Measurements from ENCODE around the gene APOD. TPM values are rescaled to one million over a fixed set of nuclear protein-coding genes. Genes with fewer than 3 reads are reported as not detected.

Gene APOD
- total RNA-seq, 1 experiment from 2014 or later = not detected

GRCh38 chr3:195531683-195532082 is 52.1 kb downstream of the APOD start:
- Histone ChIP-seq H3K9ac (ENCODE audit: extremely low read depth, insufficient read length, low read length) (no peak overlapping the region), H3K14ac (ENCODE audit: insufficient read depth, low read length) (no peak overlapping the region), H2BK120ac (ENCODE audit: low read depth, low read length, poor library complexity, severe bottlenecking) (no peak overlapping the region), H2AFZ (ENCODE audit: low read length) (no peak overlapping the region), H2BK5ac (ENCODE audit: insufficient read length, low read length) (no peak overlapping the region), H4K5ac (ENCODE audit: insufficient read length, low read depth, low read length) (no peak overlapping the region), H3K4me2 (ENCODE audit: insufficient read depth, insufficient read length, low read length) (no peak overlapping the region), H2BK12ac (ENCODE audit: insufficient read length, low read depth, low read length) (no peak overlapping the region), H4K20me1 (ENCODE audit: control insufficient read depth, insufficient read depth, insufficient read length) (no peaks in the 10 kb centered on the region), H3K79me1 (ENCODE audit: insufficient read depth, low read depth, low read length, poor library complexity, severe bottlenecking) (no peaks in the 10 kb centered on the region), H3K23ac (ENCODE audit: insufficient read length, low read depth, low read length) (no peak overlapping the region), H3K56ac (ENCODE audit: insufficient read length, low read depth, low read length) (no peak overlapping the region), H3K27ac (ENCODE audit: insufficient read length, low read depth, low read length) (no peak overlapping the region), H3K9me3 (ENCODE audit: control insufficient read depth, low read depth, low read length) (no peaks in the 10 kb centered on the region), H3K79me2 (ENCODE audit: insufficient read depth, low read length) (no peaks in the 10 kb centered on the region; the same call in 1 of the 2 replicates), H4K8ac (replicated peaks; ENCODE audit: insufficient read length, low read depth, low read length) (no peak overlapping the region), H3K4me1 (ENCODE audit: insufficient read depth, low read length) (no peaks in the 10 kb centered on the region), H2BK20ac (ENCODE audit: low read depth, low read length, poor library complexity, severe bottlenecking) (no peak overlapping the region), H3K18ac (ENCODE audit: insufficient read length, low read depth, low read length) (no peak overlapping the region), H4K91ac (ENCODE audit: insufficient read length, low read depth, low read length) (no peak overlapping the region), H2BK15ac (ENCODE audit: low read depth, low read length) (no peak overlapping the region), H2AK5ac (ENCODE audit: insufficient read length, low read length) (no peak overlapping the region), H3K27me3 (ENCODE audit: insufficient read depth, low read length) (no peaks in the 10 kb centered on the region), H3T11ph (ENCODE audit: low read length) (no peak overlapping the region), H3K23me2 (ENCODE audit: insufficient read length, low read depth, low read length, poor library complexity, severe bottlenecking) (no peaks in the 10 kb centered on the region), H3K4ac (ENCODE audit: low read depth, low read length) (no peak overlapping the region)
- no peak overlapping the region for H3K4me3 Mint-ChIP-seq
- DNase-seq = no peak
- no CpG with 5 or more reads among the region's 5 CpGs for WGBS (ENCODE audit: extremely low coverage, insufficient read length, low lambda C conversion rate)
- no peak for TF ChIP-seq CTCF (conservative IDR thresholded peaks at IDR 0.05)
- H3K4me1 Mint-ChIP-seq = no peaks in the 10 kb centered on the region
- no peaks in the 10 kb centered on the region for H3K27me3 Mint-ChIP-seq (ENCODE audit: low read depth)
- no peaks in the 10 kb centered on the region for H3K9me3 Mint-ChIP-seq
- peaks cover 2 to 10% (median 6%) of the 10 kb centered on the region in 3 experiments; a peak in 3 of 7 replicates for H3K36me3 Mint-ChIP-seq (ENCODE audit: insufficient read depth in 1 of 3, low read depth in 3 of 3)
- H3K27ac Mint-ChIP-seq = no peak overlapping the region
